Keratinocyte (primary cell): Measurements from ENCODE around the gene IKZF1. TPM values are rescaled to one million over a fixed set of nuclear protein-coding genes. Genes with fewer than 3 reads are reported as not detected.

Experiments used
- DNase-seq: peaks from one replicate; pipeline ENCODE4 v3.0.0-alpha.2; 2011; ENCODE audit warnings: low read depth, missing footprints, low spot score
- FAIRE-seq: peaks from 2 replicates; lab custom pipeline; 2011; peaks lifted over from hg19 to GRCh38; lab: Jason Lieb, UNC
- H2AFZ ChIP-seq: 2 replicates; pipeline ENCODE4 v1.6.0; 2012; ENCODE audit warnings: low read length, control low read depth, inconsistent platforms; ENCODE audit not compliant: control insufficient read depth
- H3K27ac ChIP-seq: 2 replicates; pipeline ENCODE4 v1.5.1; 2011; ENCODE audit warnings: low read length; ENCODE audit not compliant: control insufficient read depth, insufficient read depth
- H3K27me3 ChIP-seq: 3 replicates; pipeline ENCODE4 v1.6.0; 2011; ENCODE audit warnings: low read length; ENCODE audit not compliant: control insufficient read depth, insufficient read depth; ENCODE audit errors: extremely low read depth
- H3K36me3 ChIP-seq, 2 experiments: 2 replicates in 1 of 2; 3 replicates in 1 of 2; pipeline ENCODE4 v1.5.1; 2011; ENCODE audit warnings: low read length in 2 of 2, mild to moderate bottlenecking in 1 of 2; ENCODE audit not compliant: control insufficient read depth in 2 of 2, insufficient read depth in 2 of 2; ENCODE audit errors: extremely low read depth in 1 of 2
- H3K4me1 ChIP-seq: 3 replicates; pipeline ENCODE4 v1.5.1; 2011; ENCODE audit warnings: low read length; ENCODE audit not compliant: control insufficient read depth, insufficient read depth; ENCODE audit errors: extremely low read depth
- H3K4me2 ChIP-seq: 3 replicates; pipeline ENCODE4 v1.6.0; 2011; ENCODE audit warnings: low read depth, low read length; ENCODE audit not compliant: control insufficient read depth, insufficient read depth; ENCODE audit errors: extremely low read depth
- H3K4me3 ChIP-seq, 3 experiments: fragments of 200-600 bp in 1 of 3; sonication (generic) in 1 of 3; 2 replicates in 2 of 3; 3 replicates in 1 of 3; pipeline ENCODE4 v1.5.1; 2011 to 2016; ENCODE audit warnings: low read length in 3 of 3, mild to moderate bottlenecking in 3 of 3, control low read depth in 2 of 3, inconsistent platforms in 1 of 3, low read depth in 1 of 3, mixed read lengths in 1 of 3, mixed run types in 1 of 3, moderate library complexity in 1 of 3; ENCODE audit not compliant: control insufficient read depth in 2 of 3, insufficient read depth in 2 of 3; ENCODE audit errors: extremely low read depth in 1 of 3
- H3K79me2 ChIP-seq: 2 replicates; pipeline ENCODE4 v1.6.0; 2012; ENCODE audit warnings: low read length; ENCODE audit not compliant: control insufficient read depth, insufficient read depth
- H3K9ac ChIP-seq: 3 replicates; pipeline ENCODE4 v1.6.0; 2011; ENCODE audit warnings: low read length; ENCODE audit not compliant: control insufficient read depth, insufficient read depth; ENCODE audit errors: extremely low read depth
- H3K9me1 ChIP-seq: 3 replicates; pipeline ENCODE4 v1.6.0; 2011; ENCODE audit warnings: low read length; ENCODE audit not compliant: control insufficient read depth, insufficient read depth; ENCODE audit errors: extremely low read depth
- H3K9me3 ChIP-seq: 2 replicates; pipeline ENCODE4 v1.5.1; 2012; ENCODE audit warnings: low read depth, low read length; ENCODE audit not compliant: control insufficient read depth
- H4K20me1 ChIP-seq: 3 replicates; pipeline ENCODE4 v1.6.0; 2011; ENCODE audit warnings: low read length; ENCODE audit not compliant: control insufficient read depth, insufficient read depth; ENCODE audit errors: extremely low read depth
- EZH2 ChIP-seq: IDR thresholded peaks from one replicate; pipeline ENCODE4 v1.6.1; 2012; ENCODE audit warnings: inconsistent platforms, mild to moderate bottlenecking, low read length, moderate library complexity
- dilution Hi-C: fragments of 300-500 bp; cut with MboI; formaldehyde crosslinking; loops from one replicate; pipeline ENCODE4 v1.7.0; 2020; ENCODE audit warnings: low sequenced_read_pairs; ENCODE audit not compliant: extremely low pct_ligation_motif_present
- polyA plus RNA-seq, 5 experiments: library from polyadenylated mRNA; depleted of rRNA in 3 of 5; stranded (reverse) in 3 of 5; stranded (forward) in 1 of 5; unstranded in 1 of 5; fragments of >200 nt; gene quantifications; 1 replicate in 1 of 5; 2 replicates in 3 of 5; 3 replicates in 1 of 5; pipeline versions ENCODE4 v1.2.1 to v1.2.3, GENCODE V29; 2011 to 2012; ENCODE audit warnings: missing spikeins in 2 of 5, low read depth in 1 of 5, low replicate concordance in 1 of 5
- TF ChIP-seq, protein P1 (sequence below), 3 experiments: IDR thresholded peaks in 1 of 3; conservative IDR thresholded peaks in 1 of 3; optimal IDR thresholded peaks in 1 of 3; 2 replicates in 2 of 3; 3 replicates in 1 of 3; pipeline versions ENCODE3 to v1.5.1; 2011; ENCODE audit warnings: low read length in 3 of 3, mild to moderate bottlenecking in 3 of 3, moderate library complexity in 2 of 3, control low read depth in 1 of 3, inconsistent platforms in 1 of 3; ENCODE audit not compliant: insufficient read depth in 2 of 3; ENCODE audit errors: extremely low read depth in 1 of 3

IKZF1 gene
- polyA plus RNA-seq, 1 donor (not counting 4 experiments of a cell fraction or from before 2014, with no cell fraction given): not detected

DNA sequence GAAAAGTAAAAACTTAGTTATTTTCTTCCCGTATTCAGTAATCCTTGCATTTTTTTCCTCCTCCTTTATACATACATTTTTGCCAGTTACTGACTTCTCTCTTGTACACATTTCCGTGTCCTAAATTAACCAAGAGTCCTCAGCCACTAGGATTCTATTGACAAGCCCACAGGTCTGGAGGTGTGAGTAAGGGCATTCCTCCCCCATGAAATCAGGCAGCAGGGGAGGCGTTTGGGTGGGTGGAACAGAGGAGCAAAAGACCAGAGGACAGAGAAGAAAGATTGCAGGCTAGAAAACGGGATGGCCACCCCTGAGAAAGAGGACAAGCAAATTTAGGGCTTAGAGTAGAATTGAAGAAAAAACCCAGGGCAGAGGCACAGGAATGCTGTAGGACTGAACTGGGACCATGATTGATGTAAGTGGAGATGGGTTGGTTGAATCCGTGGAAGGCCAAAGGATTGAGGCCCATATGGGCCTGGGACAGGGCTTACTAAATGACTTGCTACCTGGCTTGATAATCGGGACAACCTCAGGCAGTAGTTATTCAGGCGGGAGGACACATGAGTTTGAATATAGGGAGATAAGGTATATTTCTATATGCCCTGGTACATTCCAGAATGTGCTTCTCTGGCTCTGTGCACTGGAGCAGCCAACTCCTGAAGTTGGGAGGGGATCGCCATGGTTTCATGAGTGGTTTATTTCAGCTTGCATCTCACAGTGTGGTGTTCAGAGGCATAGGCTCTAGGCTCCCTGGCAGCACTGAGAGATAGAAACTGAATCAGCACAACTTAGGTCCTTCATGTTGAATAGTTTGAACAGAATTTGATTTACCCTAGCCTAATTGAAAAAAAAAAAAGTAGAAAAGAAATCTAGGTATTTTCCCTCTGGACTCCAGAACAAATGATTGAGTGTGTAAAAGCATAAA lies 28.0 kb downstream of the IKZF1 start:
- Histone ChIP-seq H3K79me2 (no peaks in the 10 kb centered on the region), H3K36me3 (no peaks in the 10 kb centered on the region), H3K9me1 (no peaks in the 10 kb centered on the region), H3K4me2 (no peak overlapping the region), H3K9me3 (no peaks in the 10 kb centered on the region), H3K4me3 (no peak overlapping the region), H3K9ac (no peak overlapping the region), H3K27me3 (peaks cover 2% of the 10 kb centered on the region), H3K27ac (no peak overlapping the region), H4K20me1 (no peaks in the 10 kb centered on the region), H2AFZ (no peak overlapping the region), H3K4me1 (no peaks in the 10 kb centered on the region)
- TF ChIP-seq, protein P1, sequence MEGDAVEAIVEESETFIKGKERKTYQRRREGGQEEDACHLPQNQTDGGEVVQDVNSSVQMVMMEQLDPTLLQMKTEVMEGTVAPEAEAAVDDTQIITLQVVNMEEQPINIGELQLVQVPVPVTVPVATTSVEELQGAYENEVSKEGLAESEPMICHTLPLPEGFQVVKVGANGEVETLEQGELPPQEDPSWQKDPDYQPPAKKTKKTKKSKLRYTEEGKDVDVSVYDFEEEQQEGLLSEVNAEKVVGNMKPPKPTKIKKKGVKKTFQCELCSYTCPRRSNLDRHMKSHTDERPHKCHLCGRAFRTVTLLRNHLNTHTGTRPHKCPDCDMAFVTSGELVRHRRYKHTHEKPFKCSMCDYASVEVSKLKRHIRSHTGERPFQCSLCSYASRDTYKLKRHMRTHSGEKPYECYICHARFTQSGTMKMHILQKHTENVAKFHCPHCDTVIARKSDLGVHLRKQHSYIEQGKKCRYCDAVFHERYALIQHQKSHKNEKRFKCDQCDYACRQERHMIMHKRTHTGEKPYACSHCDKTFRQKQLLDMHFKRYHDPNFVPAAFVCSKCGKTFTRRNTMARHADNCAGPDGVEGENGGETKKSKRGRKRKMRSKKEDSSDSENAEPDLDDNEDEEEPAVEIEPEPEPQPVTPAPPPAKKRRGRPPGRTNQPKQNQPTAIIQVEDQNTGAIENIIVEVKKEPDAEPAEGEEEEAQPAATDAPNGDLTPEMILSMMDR (optimal IDR thresholded peaks at IDR 0.05 in 1 of 3, IDR thresholded peaks at IDR 0.05 in 1 of 3, conservative IDR thresholded peaks at IDR 0.05 in 1 of 3; ENCODE audit: extremely low read depth in 1 of 3, insufficient read depth in 2 of 3, low read length in 3 of 3): no peak
- no peak for TF ChIP-seq EZH2
- FAIRE-seq (no peak), DNase-seq (no peak)
- dilution Hi-C loops: no loop called here

DNA sequence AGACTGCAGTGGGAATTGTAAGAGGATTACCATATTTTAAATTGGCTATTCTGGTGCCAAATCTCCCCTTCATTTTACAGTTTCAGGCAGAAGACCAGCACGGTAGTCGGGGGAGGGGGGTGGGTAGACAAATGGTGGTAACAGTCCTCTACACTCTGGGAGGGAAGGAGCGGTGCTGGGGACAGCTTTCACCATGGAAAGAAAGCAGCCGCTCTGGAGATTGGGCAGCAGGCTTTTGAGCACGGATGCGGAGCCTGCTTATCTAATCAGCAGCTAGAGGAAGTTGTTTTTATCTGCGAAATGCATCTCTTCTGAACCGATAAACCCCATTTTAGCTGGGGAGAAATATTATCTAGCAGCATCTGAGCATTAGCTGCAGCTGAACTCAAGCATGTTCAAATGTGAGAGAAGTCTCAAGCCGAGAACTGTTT lies 28.7 kb downstream of the IKZF1 start:
- H3K79me2 ChIP-seq: no peaks in the 10 kb centered on the region
- no peaks in the 10 kb centered on the region for H3K9me3 ChIP-seq
- H3K4me3 ChIP-seq: no peak overlapping the region
- dilution Hi-C loops: no loop called here
- no peak overlapping the region for H3K27ac ChIP-seq
- H3K27me3 ChIP-seq: peaks cover 2% of the 10 kb centered on the region
- no peaks in the 10 kb centered on the region for H3K36me3 ChIP-seq
- no peak overlapping the region for H3K4me2 ChIP-seq
- no peak for FAIRE-seq
- no peak overlapping the region for H3K9ac ChIP-seq
- H3K9me1 ChIP-seq: no peaks in the 10 kb centered on the region
- H2AFZ ChIP-seq: no peak overlapping the region
- TF ChIP-seq EZH2: no peak
- TF ChIP-seq, protein P1 (optimal IDR thresholded peaks at IDR 0.05 in 1 of 3, IDR thresholded peaks at IDR 0.05 in 1 of 3, conservative IDR thresholded peaks at IDR 0.05 in 1 of 3; ENCODE audit: extremely low read depth in 1 of 3, insufficient read depth in 2 of 3, low read length in 3 of 3): no peak
- no peak for DNase-seq
- no peaks in the 10 kb centered on the region for H3K4me1 ChIP-seq
- H4K20me1 ChIP-seq: no peaks in the 10 kb centered on the region
